Ishikawa (cell line): ENCODE data around the gene ATP10A.

Experiments
- CREB1 ChIP-seq: IDR thresholded peaks from 2 replicates; pipeline ENCODE4 v1.6.1; 2012; ENCODE audit warnings: low read depth
- EP300 ChIP-seq: IDR thresholded peaks from 2 replicates; pipeline ENCODE4 v1.6.1; 2012; ENCODE audit warnings: borderline replicate concordance
- RAD21 ChIP-seq: IDR thresholded peaks from 2 replicates; pipeline ENCODE4 v1.6.1; 2012; ENCODE audit warnings: low read depth
- TEAD4 ChIP-seq: IDR thresholded peaks from 2 replicates; pipeline ENCODE4 v1.6.1; 2012
- YY1 ChIP-seq: IDR thresholded peaks from 2 replicates; pipeline ENCODE4 v1.6.1; 2012; ENCODE audit warnings: low read depth
- TF ChIP-seq, protein P1 (sequence below): IDR thresholded peaks from 2 replicates; pipeline ENCODE4 v1.6.1; 2012

DNA sequence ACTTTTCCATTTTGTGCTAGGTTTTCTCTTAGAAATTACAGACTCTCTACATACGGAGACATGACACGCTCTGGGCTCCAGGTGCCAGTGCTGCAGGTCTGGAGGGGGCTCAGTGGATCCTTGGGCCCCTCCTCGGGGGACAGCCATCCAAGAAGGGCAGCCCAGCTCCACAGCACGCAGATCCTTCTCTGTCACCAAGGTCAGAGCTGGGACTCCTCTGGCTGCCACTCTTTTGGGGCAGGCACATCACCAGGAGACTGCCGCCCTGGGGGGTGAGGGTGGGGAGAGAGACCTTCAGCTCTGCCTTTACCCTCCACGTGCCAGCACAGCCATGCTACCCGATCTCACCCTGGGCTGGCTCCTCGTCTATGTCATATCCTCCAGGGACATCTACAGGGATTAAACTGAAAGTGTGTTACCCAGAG lies 65.6 kb downstream of the ATP10A start:
- TF ChIP-seq CREB1 = no peak
- TF ChIP-seq, protein P1, sequence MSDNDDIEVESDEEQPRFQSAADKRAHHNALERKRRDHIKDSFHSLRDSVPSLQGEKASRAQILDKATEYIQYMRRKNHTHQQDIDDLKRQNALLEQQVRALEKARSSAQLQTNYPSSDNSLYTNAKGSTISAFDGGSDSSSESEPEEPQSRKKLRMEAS = no peak
- TF ChIP-seq YY1 = no peak
- TF ChIP-seq EP300 = no peak
- no peak for TF ChIP-seq RAD21
- no peak for TF ChIP-seq TEAD4
